HG02943 (cell line): Measurements from ENCODE around the gene JUND.

Experiments used
- ATAC-seq: cut with Tn5 transposase; IDR thresholded peaks from one replicate; pipeline ENCODE4 v1.9.1; 2021; ENCODE audit warnings: mild to moderate bottlenecking, low read depth, moderate library complexity; ENCODE audit not compliant: unreplicated experiment

The JUND gene

GRCh38 chr19:18253130-18253529 is 28.3 kb downstream of the JUND start:
- ATAC-seq = no peak

- no peak for ATAC-seq
Measured at GRCh38 chr19:18252370-18252717, 29.1 kb downstream of the JUND start.

DNA sequence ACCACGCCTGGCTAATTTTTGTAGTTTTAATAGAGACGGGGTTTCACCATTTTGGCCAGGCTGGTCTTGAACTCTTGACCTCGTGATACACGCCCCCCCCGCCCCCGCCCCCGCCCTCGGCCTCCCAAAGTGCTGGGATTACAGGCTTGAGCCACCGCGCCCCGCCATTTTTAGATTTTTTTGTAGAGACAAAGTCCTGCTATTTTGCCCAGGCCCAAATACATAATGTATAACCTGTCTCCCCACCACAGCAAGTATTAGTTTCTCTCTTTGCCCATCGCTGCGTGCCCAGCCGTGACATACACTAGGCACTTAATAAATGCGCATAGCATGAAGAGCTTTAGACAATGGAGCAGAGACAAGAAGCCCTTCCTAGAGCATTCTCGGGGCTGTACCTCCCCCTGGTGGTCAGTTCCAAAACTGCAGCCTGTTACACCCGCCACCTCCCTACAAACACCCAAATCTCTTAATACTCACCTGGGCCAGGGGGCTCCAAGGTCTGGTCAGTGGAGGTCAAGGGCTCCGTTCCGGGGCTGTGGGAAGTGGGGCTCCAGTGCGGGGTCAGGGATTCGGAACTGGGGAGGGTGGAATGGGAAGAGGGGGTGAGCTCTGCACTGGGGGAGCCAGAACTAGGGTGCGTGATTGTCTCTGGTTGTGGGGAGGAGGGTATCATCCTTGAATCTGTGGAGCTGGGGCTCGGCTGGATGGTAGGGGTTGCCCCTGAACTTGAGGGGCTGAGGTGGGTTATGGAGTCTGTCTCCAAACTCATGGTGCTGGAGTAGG is 29.6 kb downstream of the JUND start:
- ATAC-seq = no peak

GRCh38 chr19:18249834-18250233 is 31.6 kb downstream of the JUND start:
- no peak for ATAC-seq

GRCh38 chr19:18245297-18245696 is 36.1 kb downstream of the JUND start:
- ATAC-seq = no peak

DNA sequence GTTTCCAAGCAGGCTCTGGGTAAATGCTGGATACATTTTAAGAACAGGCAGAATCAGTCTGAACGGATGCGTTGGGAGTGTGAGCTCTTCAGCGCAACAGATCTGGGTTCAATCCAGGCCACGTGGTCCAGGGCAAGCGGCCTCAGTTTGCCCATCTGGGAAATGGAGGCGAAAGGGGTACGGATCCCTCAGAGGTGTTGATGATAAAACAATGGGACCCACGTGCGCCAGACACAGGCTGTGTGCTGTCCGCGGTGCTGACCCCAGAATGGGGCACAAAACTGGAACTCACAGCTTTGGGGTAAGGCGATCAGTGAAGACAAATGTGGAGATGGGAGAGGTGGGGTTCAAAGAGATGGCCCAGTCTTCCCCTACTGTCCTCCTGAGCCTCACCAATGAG is 42.1 kb downstream of the JUND start:
- no peak for ATAC-seq

DNA sequence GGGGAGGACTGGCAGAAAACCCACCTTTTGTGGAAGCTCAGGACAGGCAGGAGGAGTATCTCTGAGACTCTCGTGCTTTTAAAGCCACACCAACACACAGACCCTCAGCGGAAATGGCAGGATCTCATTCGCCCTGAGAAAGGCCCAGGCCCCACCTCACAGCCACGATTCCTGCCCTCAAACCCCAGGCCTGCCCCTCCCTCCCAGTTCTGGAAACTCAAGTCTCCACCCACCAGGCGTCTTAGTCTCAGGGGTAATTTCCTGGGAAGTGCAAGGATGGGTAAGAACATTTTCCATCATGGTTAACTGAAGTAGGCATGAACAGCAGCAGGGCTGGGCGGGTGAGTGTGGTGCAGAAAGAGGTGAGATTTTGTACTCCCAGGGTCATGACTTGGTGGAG is 47.2 kb downstream of the JUND start:
- ATAC-seq = no peak

- ATAC-seq = no peak
Measured at GRCh38 chr19:18233224-18233825, 48.1 kb downstream of the JUND start.

- ATAC-seq = no peak
Measured at GRCh38 chr19:18232540-18233223, 48.7 kb downstream of the JUND start.

GRCh38 chr19:18231775-18232174 is 49.6 kb downstream of the JUND start:
- no peak for ATAC-seq

DNA sequence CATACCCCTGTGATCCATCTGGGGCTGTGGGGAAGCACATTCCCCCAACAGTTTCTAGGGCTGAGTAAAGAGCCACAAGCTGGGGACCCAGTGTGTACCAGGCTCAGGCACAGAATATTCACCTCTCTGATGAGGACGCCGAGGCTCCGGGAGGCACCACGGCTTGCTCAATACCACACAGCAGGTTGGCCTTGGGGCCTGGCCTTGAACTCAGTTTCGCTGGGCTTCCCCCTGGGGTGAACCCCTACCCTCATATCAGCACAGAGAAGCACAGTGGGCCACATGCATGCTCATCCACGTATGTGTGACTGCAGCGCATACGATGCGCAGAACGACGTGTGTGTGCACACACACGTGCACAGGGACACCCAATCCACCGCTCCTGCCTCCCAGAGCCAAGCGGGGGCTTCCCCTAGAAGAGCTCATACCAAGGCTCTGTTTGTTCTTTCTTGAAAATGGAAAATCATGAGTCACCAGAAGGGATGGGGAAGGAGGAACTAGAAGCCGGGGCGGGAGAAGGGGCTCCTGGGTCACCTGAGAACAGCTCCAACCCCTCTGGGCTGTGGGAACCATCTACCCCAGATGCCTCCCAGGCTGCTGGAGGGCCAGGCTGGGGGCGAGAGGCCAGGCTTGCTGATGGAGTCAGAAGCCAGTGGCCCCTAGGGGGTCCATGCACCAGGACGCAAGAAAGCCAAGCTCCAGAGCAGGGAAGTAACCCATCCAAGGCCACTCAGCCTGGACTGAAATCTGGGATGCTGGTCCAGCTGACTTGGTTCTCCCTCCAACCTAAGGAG is 50.3 kb downstream of the JUND start:
- no peak for ATAC-seq

GRCh38 chr19:18229915-18230314 is 51.5 kb downstream of the JUND start:
- no peak for ATAC-seq
